MM.1S (cell line): ENCODE results near the gene HS6ST3.

Experiments
- DNase-seq: peaks from one replicate; pipeline ENCODE4 v3.0.0-alpha.2; 2015
- H2AFZ ChIP-seq: fragments of 300-600 bp; sonication (generic); 2 replicates; pipeline ENCODE4 v1.6.0; 2016; ENCODE audit warnings: antibody characterized with exemption, low read length
- H3F3A ChIP-seq: fragments of 300-600 bp; sonication (generic); 2 replicates; pipeline ENCODE4 v1.6.1; 2016; ENCODE audit warnings: mild to moderate bottlenecking, antibody characterized with exemption, low read length, moderate library complexity, mixed read lengths; ENCODE audit not compliant: insufficient read depth
- H3K27ac ChIP-seq: fragments of 300-600 bp; sonication (generic); 2 replicates; pipeline ENCODE4 v1.5.1; 2016; ENCODE audit warnings: mild to moderate bottlenecking, low read length
- H3K27me3 ChIP-seq: fragments of 300-600 bp; sonication (generic); replicated peaks from 2 replicates; pipeline ENCODE4 v1.6.0; 2016; ENCODE audit warnings: low read length; ENCODE audit not compliant: insufficient read depth
- H3K36me3 ChIP-seq: fragments of 300-600 bp; sonication (generic); replicated peaks from 2 replicates; pipeline ENCODE4 v1.6.1; 2016; ENCODE audit warnings: mild to moderate bottlenecking, low read length, mixed read lengths; ENCODE audit not compliant: insufficient read depth
- H3K4me1 ChIP-seq: fragments of 300-600 bp; sonication (generic); 2 replicates; pipeline ENCODE4 v1.6.1; 2016; ENCODE audit warnings: low read length, mixed read lengths
- H3K4me2 ChIP-seq: fragments of 300-600 bp; sonication (generic); 2 replicates; pipeline ENCODE4 v1.6.0; 2016; ENCODE audit warnings: low read depth, low read length
- H3K4me3 ChIP-seq: fragments of 300-600 bp; sonication (generic); 2 replicates; pipeline ENCODE4 v1.5.1; 2016; ENCODE audit warnings: low read length, mixed read lengths
- H3K79me2 ChIP-seq: fragments of 300-600 bp; sonication (generic); 2 replicates; pipeline ENCODE4 v1.6.1; 2016; ENCODE audit warnings: mixed run types, low read length, mixed read lengths
- H3K9ac ChIP-seq: fragments of 300-600 bp; sonication (generic); 2 replicates; pipeline ENCODE4 v1.6.1; 2016; ENCODE audit warnings: low read length, mixed read lengths
- H3K9me2 ChIP-seq: fragments of 300-600 bp; sonication (generic); replicated peaks from 2 replicates; pipeline ENCODE4 v1.6.1; 2016; ENCODE audit warnings: mild to moderate bottlenecking, low read length, mixed read lengths; ENCODE audit not compliant: insufficient read depth
- H3K9me3 ChIP-seq: fragments of 300-600 bp; sonication (generic); replicated peaks from 2 replicates; pipeline ENCODE4 v1.6.1; 2016; ENCODE audit warnings: mild to moderate bottlenecking, low read length, mixed read lengths; ENCODE audit not compliant: insufficient read depth
- H4K20me1 ChIP-seq: fragments of 300-600 bp; sonication (generic); 2 replicates; pipeline ENCODE4 v1.6.1; 2016; ENCODE audit warnings: mild to moderate bottlenecking, low read length, moderate library complexity, mixed read lengths; ENCODE audit not compliant: insufficient read depth
- CTCF ChIP-seq: fragments of 300-600 bp; sonication (generic); IDR thresholded peaks from 2 replicates; pipeline ENCODE4 v1.5.1; 2016; ENCODE audit warnings: antibody characterized with exemption, low read length, mixed read lengths
- EZH2 ChIP-seq: fragments of 300-600 bp; sonication (generic); optimal IDR thresholded peaks from 2 replicates; pipeline ENCODE3; 2017; ENCODE audit warnings: low read depth, mild to moderate bottlenecking, antibody characterized with exemption, low read length, mixed read lengths
- EZH2phosphoT487 ChIP-seq: fragments of 300-600 bp; sonication (generic); IDR thresholded peaks from 2 replicates; pipeline ENCODE4 v1.6.1; 2018; ENCODE audit warnings: antibody characterized with exemption, low read length

Gene HS6ST3

GRCh38 chr13:96202315-96202714 is 112.4 kb downstream of the HS6ST3 start:
- no peak overlapping the region for H3K4me2 ChIP-seq
- no peaks in the 10 kb centered on the region for H3K9me2 ChIP-seq
- no peak for TF ChIP-seq EZH2phosphoT487
- no peak for TF ChIP-seq EZH2
- no peak for TF ChIP-seq CTCF
- DNase-seq, result no peak
- no peaks in the 10 kb centered on the region for H3K27me3 ChIP-seq
- no peaks in the 10 kb centered on the region for H3K4me1 ChIP-seq
- no peak overlapping the region for H2AFZ ChIP-seq
- H3K27ac ChIP-seq, result no peak overlapping the region
- H3K9me3 ChIP-seq, result no peaks in the 10 kb centered on the region
- H3K9ac ChIP-seq, result no peak overlapping the region
- no peaks in the 10 kb centered on the region for H3F3A ChIP-seq
- H3K36me3 ChIP-seq, result no peaks in the 10 kb centered on the region
- no peak overlapping the region for H3K4me3 ChIP-seq
- no peaks in the 10 kb centered on the region for H4K20me1 ChIP-seq
- H3K79me2 ChIP-seq, result no peaks in the 10 kb centered on the region

GRCh38 chr13:96203471-96203870 is 113.6 kb downstream of the HS6ST3 start:
- no peak for DNase-seq
- Histone ChIP-seq H3K9me2 (no peaks in the 10 kb centered on the region), H3F3A (no peaks in the 10 kb centered on the region), H3K9me3 (no peaks in the 10 kb centered on the region), H3K4me3 (no peak overlapping the region), H2AFZ (no peak overlapping the region), H3K9ac (no peak overlapping the region), H4K20me1 (no peaks in the 10 kb centered on the region), H3K4me1 (no peaks in the 10 kb centered on the region), H3K79me2 (no peaks in the 10 kb centered on the region), H3K27ac (no peak overlapping the region), H3K4me2 (no peak overlapping the region), H3K27me3 (no peaks in the 10 kb centered on the region), H3K36me3 (no peaks in the 10 kb centered on the region)
- TF ChIP-seq EZH2phosphoT487, result no peak
- TF ChIP-seq CTCF, result no peak

GRCh38 chr13:96214824-96215445 is 125.0 kb downstream of the HS6ST3 start:
- H3K4me3 ChIP-seq, result no peak overlapping the region
- H3K27me3 ChIP-seq, result no peaks in the 10 kb centered on the region
- no peak overlapping the region for H3K9ac ChIP-seq
- no peaks in the 10 kb centered on the region for H3F3A ChIP-seq
- no peaks in the 10 kb centered on the region for H3K79me2 ChIP-seq
- no peaks in the 10 kb centered on the region for H3K4me1 ChIP-seq
- H3K9me2 ChIP-seq, result no peaks in the 10 kb centered on the region
- H2AFZ ChIP-seq, result no peak overlapping the region
- DNase-seq, result no peak
- TF ChIP-seq EZH2, result no peak
- no peak for TF ChIP-seq CTCF
- TF ChIP-seq EZH2phosphoT487, result no peak
- no peaks in the 10 kb centered on the region for H3K36me3 ChIP-seq
- H3K9me3 ChIP-seq, result no peaks in the 10 kb centered on the region
- no peak overlapping the region for H3K4me2 ChIP-seq
- H3K27ac ChIP-seq, result no peak overlapping the region
- no peaks in the 10 kb centered on the region for H4K20me1 ChIP-seq
